CMK (cell line): ENCODE measurements around the gene TTLL11.

ENCODE experiments used
- DNase-seq: peaks from one replicate; pipeline ENCODE4 v3.0.0-alpha.2; 2010; ENCODE audit warnings: low read depth

The TTLL11 gene

GRCh38 chr9:121784731-121785411, 308.2 kb downstream of the TTLL11 start:
- DNase-seq: no peak

DNA sequence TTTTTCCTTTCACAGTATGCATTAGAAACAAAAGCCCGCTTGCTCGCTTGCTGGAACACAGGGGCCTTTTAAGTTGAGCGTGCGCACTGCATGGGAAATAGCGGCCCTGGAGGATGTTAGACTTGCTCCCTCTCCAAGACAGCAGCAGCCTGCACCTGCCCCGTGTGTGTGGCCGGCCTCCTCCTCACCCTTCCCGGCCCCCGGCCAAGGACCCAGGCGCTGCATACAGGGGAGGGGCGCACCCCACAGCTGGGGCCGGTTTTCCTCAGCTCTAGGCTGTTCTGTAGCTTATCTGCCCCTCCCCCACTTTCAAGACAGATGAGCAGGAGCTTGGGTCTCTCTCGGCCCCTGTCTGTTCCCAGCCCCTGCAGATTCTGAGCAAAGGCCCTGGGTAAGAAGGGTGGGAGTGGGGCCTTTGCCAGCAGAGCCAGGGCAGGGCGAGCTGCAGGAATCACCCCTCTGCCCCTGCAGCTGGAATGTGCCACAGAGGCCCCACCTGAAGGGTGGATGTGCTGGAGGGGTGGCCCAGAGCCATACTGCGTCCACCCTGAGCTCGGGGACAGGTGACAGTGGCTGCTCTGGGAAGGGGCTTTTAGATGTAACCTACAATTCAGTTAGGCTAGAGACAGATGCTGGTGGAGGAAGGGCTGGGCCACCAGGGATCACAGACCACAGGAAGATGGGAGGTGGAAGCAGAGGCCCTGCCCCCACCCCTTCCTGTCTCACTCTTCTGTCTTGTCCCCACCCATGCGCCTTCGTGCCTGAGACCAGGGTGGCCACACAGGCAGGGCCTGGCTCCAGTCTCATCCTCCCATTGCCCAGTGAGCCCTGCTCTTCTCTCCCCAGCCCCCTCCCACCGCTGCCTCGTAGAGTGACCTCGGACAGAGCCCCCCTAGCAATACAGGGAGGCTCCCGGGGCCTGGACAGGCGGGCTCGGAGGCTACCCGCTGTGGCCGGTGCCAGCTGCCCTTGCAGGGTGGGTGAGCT, 309.3 kb downstream of the TTLL11 start:
- peak; percentile 88 for DNase-seq

DNA sequence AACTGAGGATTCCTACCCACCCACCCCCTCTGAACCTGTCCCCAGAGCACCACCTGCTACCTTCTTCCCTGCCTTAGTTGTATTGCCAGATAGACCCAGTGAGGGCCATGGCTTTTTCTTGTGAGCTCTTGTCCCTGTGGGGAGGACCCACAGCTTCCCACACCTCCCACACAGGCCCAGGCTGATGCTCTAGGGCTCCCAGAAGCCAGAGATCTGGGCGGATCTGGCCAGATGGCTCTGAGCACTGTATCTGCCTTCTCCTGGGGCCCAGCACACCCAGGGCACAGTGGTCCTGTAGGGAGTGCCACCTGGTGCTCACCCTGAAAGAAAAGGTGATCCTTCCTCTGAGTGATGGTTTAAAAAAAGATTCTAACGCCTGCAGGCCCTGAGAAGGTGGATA, 310.0 kb downstream of the TTLL11 start:
- DNase-seq: no peak

GRCh38 chr9:121782514-121783110, 310.5 kb downstream of the TTLL11 start:
- DNase-seq: no peak

GRCh38 chr9:121781701-121782464, 311.2 kb downstream of the TTLL11 start:
- no peak for DNase-seq

GRCh38 chr9:121781145-121781548, 312.0 kb downstream of the TTLL11 start:
- DNase-seq: no peak

GRCh38 chr9:121780177-121781040, 312.7 kb downstream of the TTLL11 start:
- no peak for DNase-seq

- no peak for DNase-seq
Observed at GRCh38 chr9:121779381-121780117, 313.6 kb downstream of the TTLL11 start.

DNA sequence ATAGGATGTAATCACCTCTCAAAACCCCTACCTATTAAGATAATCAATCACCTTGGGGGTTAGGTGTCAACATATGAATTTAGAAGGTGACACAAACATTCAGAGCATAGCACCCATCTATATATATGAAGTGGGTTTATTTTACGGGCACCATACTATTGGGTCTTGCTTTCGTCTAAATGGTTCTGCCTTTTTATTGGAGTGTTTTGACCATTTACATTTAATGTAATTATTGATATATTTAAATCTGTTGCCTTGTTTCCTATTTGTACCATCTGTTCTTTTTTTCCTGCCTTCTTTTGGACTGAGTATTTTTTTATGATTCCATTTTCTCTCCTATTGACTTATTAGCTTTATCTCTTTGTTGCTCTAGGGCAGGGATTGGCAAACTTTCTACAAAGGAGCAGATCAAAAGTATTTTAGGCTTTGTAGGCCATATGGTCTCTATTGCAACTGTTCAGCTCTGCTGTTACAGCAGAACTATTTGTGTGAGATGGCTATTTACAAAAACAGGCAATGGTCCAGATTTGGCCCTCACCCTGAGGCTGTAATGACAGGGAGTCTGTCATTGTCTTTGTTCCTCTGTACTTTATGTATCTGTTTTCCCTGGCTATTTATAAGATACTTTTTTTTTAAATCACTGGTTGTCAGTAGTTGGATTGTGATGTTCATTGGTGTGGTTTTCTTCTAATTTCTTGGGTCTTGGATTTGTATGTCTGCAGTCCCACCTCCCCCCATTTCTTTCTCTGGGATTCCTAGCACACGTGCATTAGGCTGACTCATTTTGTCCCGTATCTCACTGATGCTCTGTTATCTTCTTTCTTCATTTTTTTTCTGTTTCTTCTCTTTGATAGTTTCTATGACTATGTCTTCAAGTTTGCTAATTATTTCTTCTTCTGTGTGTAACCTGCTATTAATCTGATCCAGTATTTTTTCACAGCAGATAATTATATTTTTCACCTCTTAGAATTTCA, 314.6 kb downstream of the TTLL11 start:
- no peak for DNase-seq

DNA sequence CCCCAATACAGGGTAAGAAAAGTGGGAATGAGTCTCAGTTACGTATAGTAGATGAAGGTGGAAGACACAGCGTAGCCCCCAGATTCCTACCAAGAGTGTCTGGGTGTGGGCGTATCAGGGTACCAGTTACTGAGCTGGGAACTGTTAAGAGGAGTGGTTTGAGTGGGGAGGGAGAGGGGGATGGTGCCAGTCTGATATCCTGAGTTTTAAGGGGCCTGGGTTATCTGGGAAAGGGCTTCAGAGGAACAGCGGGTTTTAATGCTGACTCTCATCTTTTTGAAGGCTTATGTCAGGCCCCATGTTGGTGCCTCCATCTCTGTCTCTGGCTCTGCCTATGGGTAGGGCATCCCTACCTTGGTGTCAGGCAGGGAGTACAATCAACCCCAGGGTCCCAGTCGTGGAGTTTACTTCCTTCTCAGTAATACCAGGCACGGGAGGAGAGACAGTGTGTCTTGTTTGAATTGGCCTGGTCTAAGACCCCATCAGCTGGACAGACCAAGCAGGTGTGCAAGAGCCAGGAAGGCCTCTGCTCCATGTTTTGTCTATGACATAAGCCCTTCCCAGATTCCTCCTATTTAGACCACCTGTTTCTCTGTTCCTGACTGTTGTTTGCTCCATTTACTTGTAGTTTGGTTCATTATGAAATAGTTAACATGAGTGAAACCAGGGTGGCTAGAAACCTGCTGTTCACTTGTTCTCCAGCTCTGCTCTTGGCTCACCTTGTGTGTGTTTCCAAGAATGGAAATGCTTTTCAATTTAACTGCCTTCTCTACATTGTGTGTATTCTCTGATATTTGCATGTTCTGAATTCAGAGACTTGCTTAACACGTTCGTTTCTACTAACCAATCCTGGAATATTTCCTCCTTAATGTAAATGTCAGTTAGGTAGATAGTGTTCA, 316.1 kb downstream of the TTLL11 start:
- DNase-seq: no peak

GRCh38 chr9:121776001-121776738, 316.9 kb downstream of the TTLL11 start:
- DNase-seq: no peak

- DNase-seq: no peak
Observed at GRCh38 chr9:121774715-121775613, 318.1 kb downstream of the TTLL11 start.

GRCh38 chr9:121773954-121774714, 319.0 kb downstream of the TTLL11 start:
- no peak for DNase-seq

DNA sequence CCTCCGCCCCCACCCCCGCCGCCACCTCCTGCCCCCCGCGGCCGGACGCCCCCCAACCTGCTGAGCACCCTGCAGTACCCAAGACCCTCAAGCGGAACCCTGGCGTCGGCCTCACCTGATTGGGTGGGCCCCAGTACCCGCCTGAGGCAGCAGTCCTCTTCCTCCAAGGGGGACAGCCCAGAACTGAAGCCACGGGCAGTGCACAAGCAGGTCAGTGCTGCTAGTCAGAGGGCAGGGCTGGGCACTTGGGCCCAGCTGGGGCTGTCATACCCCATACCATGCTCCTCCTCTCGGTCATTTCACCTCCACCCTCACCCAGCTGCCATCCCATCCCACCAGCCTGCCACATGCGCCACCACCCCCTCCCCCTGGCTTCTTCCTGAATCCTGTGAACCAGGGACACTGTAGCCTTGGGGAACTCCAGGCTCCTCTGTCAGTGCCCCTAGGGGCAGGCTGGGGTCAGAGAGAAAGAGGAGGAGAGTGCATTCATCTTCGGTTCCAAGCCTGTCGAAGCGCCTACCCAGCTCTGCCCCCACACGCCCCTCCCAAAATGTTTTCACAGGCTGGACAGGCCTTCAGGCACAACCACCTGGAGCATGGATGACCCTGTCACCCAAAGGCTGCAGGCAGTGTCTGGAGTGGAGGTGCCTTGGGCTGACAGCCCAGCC, 319.7 kb downstream of the TTLL11 start:
- DNase-seq: no peak
